Osteocyte (in vitro differentiated cells): ENCODE data around the gene RPTOR. TPM values are rescaled to one million over a fixed set of nuclear protein-coding genes. Genes with fewer than 3 reads are reported as not detected.
"Not testable (repeated sequence)": the region's sequence is repeated elsewhere in the genome, so short reads cannot be mapped to it uniquely, and the experiment has no call there.

Experiments used
- DNase-seq: peaks from one replicate; pipeline ENCODE4 v3.0.0; 2021; ENCODE audit warnings: mixed read lengths; ENCODE audit not compliant: unreplicated experiment; ENCODE audit errors: extremely low spot score
- H3K27ac Mint-ChIP-seq: one replicate; pipeline ENCODE4 v1.8.0; 2021; ENCODE audit warnings: mild to moderate bottlenecking, mixed read lengths; ENCODE audit not compliant: unreplicated experiment
- H3K27me3 Mint-ChIP-seq: one replicate; pipeline ENCODE4 v1.8.0; 2021; ENCODE audit warnings: mixed read lengths; ENCODE audit not compliant: unreplicated experiment
- H3K36me3 Mint-ChIP-seq: one replicate; pipeline ENCODE4 v1.8.0; 2021; ENCODE audit warnings: mixed read lengths; ENCODE audit not compliant: unreplicated experiment
- H3K4me1 Mint-ChIP-seq: one replicate; pipeline ENCODE4 v1.8.0; 2021; ENCODE audit warnings: mixed read lengths; ENCODE audit not compliant: unreplicated experiment
- H3K4me3 Mint-ChIP-seq: one replicate; pipeline ENCODE4 v1.8.0; 2021; ENCODE audit warnings: mild to moderate bottlenecking, moderate library complexity, mixed read lengths; ENCODE audit not compliant: unreplicated experiment
- H3K9me3 Mint-ChIP-seq: one replicate; pipeline ENCODE4 v1.8.0; 2021; ENCODE audit warnings: mixed read lengths; ENCODE audit not compliant: unreplicated experiment
- total RNA-seq: library from RNA; stranded (reverse); gene quantifications from 2 replicates; pipeline ENCODE4 v1.2.1, GENCODE V29; 2021
- TF ChIP-seq, protein P1 (sequence below): fragments of 200-600 bp; sonication (generic); IDR thresholded peaks from 2 replicates; pipeline ENCODE4 v1.5.0; 2021; ENCODE audit warnings: antibody characterized with exemption, mild to moderate bottlenecking, moderate library complexity

Gene RPTOR
- total RNA-seq, 1 donor from 2014 or later, result 36.0 TPM

- Mint-ChIP-seq H3K27me3 (no peaks in the 10 kb centered on the region), H3K27ac (peak overlapping the region; percentile 87)
Observed at GRCh38 chr17:80795090-80795580, 250.5 kb downstream of the RPTOR start.

DNA sequence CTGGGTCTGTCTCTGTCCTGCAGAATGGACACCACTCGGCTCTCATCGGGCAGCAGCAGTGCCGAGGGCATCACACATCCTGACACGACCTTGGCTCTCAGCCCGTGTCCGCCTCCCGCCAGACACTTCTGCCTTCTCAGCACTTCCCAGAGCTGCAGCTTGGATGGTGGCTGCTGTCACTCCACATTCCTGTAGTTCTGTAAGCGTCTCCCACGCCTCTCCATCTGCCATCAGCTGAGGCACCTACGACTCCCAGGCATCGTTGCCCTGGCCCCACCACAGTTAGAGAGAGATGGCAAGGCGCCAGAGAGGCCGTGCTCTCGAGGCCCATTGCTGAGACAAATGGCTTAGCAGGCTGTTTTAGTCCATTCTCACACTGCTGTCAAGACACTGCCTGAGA is 251.1 kb downstream of the RPTOR start:
- H3K4me1 Mint-ChIP-seq, result peaks cover 60% of the 10 kb centered on the region
- peaks cover 6% of the 10 kb centered on the region for H3K36me3 Mint-ChIP-seq
- H3K9me3 Mint-ChIP-seq, result no peaks in the 10 kb centered on the region
- no peaks in the 10 kb centered on the region for H3K27me3 Mint-ChIP-seq
- TF ChIP-seq, protein P1, sequence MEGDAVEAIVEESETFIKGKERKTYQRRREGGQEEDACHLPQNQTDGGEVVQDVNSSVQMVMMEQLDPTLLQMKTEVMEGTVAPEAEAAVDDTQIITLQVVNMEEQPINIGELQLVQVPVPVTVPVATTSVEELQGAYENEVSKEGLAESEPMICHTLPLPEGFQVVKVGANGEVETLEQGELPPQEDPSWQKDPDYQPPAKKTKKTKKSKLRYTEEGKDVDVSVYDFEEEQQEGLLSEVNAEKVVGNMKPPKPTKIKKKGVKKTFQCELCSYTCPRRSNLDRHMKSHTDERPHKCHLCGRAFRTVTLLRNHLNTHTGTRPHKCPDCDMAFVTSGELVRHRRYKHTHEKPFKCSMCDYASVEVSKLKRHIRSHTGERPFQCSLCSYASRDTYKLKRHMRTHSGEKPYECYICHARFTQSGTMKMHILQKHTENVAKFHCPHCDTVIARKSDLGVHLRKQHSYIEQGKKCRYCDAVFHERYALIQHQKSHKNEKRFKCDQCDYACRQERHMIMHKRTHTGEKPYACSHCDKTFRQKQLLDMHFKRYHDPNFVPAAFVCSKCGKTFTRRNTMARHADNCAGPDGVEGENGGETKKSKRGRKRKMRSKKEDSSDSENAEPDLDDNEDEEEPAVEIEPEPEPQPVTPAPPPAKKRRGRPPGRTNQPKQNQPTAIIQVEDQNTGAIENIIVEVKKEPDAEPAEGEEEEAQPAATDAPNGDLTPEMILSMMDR, result no peak
- no peak for DNase-seq
- H3K27ac Mint-ChIP-seq, result peak overlapping the region; percentile 87
- H3K4me3 Mint-ChIP-seq, result peak overlapping the region; percentile 36

More at GRCh38 chr17:80795090-80795580, 250.5 kb downstream of the RPTOR start:
- Mint-ChIP-seq H3K4me3 (no peak overlapping the region), H3K36me3 (peaks cover 4% of the 10 kb centered on the region), H3K9me3 (no peaks in the 10 kb centered on the region), H3K4me1 (peaks cover 67% of the 10 kb centered on the region)
- no peak for DNase-seq
- TF ChIP-seq, protein P1, result no peak

- no peaks in the 10 kb centered on the region for H3K27me3 Mint-ChIP-seq
- DNase-seq, result no peak
- peak overlapping the region; percentile 87 for H3K27ac Mint-ChIP-seq
- H3K9me3 Mint-ChIP-seq, result no peaks in the 10 kb centered on the region
- H3K4me3 Mint-ChIP-seq, result no peak overlapping the region
- TF ChIP-seq, protein P1, result no peak
- H3K4me1 Mint-ChIP-seq, result peaks cover 53% of the 10 kb centered on the region
- H3K36me3 Mint-ChIP-seq, result peaks cover 6% of the 10 kb centered on the region
Observed at GRCh38 chr17:80796430-80796861, 251.8 kb downstream of the RPTOR start.

DNA sequence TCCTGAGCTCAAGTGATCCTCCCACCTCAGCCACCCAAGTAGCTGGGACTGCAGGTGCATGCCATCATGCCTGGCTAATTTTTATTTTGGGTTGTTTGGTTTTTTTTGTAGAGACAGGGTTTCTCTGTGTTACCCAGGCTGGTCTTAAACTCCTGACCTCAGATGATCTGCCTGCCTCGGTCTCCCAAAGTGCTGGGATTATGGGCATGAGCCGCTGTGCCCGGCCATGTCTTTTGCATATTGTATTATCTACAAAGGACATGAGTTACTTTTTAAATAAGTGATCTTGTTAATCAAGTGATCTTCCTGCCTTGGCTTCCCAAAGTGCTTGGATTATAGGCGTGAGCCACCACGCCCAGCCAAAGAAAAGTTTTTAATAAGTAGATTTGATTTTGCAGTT is 252.6 kb downstream of the RPTOR start:
- not testable (repeated sequence) for H3K4me3 Mint-ChIP-seq, H3K27me3 Mint-ChIP-seq, H3K36me3 Mint-ChIP-seq, H3K27ac Mint-ChIP-seq, DNase-seq, H3K9me3 Mint-ChIP-seq
- H3K4me1 Mint-ChIP-seq, result peaks cover 46% of the 10 kb centered on the region

DNA sequence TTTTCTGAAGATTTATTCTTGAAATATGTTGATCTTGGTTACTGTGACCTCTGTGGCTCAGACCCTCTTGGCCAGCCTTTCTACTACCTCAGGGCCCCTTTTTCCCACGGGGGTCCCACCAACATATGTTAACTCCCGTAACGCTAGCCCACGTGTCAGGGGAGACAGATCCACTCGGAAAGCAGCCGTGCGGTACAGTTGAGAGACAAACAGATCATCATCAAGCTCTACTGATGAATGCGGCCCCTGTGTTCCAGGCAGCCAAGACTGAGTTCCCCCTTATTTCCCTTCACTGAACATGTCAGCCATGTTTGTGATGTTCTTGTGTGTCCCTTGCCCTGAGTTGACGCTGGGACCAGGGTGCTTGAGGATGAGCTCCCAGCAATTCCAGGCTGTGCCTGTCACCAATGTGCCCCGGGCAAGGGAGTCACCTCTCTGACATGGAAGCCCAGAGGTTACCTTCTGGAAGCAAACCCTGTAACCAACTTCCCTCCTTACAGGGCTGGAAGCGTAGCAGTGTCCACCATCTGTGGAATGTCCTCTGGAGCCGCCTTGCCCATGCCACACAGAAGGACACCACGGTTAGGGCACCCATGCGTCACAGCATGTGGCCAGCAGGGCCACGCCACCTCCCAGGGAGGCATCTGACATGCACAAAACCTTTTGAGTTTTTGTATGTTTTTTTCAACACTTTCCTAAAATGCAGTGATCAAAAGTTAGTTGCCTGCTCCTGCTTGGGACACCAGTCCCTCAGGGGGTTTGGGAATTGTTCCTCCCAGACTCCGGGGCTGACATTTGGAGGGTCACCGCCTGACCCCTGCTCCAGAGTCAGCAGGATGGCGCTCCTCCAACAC is 253.3 kb downstream of the RPTOR start:
- Mint-ChIP-seq H3K27ac (no peak overlapping the region), H3K36me3 (peaks cover 6% of the 10 kb centered on the region), H3K4me1 (peaks cover 38% of the 10 kb centered on the region), H3K9me3 (no peaks in the 10 kb centered on the region), H3K4me3 (no peak overlapping the region), H3K27me3 (no peaks in the 10 kb centered on the region)
- TF ChIP-seq, protein P1, result no peak
- no peak for DNase-seq
